ENCODE data around the gene GPAT2.

DNA sequence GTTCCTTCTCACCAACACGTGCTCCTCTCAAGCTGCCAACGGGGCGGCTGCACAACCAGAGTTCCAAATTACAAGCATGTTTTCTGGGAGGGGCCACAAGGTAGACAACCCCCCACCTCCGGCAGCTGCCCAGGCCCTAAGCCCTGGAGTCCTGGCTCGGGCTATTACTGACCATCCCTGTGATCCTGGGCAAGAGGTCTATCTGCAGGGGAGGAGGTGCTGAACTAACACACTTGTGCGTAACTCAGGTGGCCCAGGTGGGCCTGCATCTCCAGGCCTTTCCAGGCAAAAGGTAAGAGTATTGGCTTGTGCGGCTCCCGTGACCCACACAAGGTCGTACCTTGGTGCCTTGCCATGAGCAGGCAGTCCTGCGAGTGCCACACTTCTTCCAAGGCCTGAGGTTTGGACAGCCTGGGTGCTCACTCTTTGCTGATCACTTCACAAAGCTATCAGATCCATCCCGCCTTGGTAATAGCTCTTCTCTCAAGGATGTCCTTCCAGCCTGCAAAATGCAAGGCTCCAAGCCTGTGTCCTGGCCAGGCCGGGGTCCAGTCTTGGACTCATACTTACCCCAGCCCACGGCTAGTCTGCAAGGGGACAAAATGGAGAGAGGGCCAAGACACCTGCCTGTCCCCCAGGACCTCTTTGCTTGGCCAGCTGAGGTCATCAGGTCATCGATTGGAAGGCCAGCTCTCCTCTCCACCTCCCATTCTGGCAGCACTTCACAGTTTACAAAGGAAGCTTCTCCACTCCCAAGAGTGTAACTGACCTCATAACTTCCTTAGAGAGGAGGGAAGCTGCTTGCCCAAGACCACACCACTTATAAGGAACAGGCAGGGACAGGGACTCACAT is 47.7 kb upstream of the GPAT2 start:
- TF ChIP-seq, protein P1, sequence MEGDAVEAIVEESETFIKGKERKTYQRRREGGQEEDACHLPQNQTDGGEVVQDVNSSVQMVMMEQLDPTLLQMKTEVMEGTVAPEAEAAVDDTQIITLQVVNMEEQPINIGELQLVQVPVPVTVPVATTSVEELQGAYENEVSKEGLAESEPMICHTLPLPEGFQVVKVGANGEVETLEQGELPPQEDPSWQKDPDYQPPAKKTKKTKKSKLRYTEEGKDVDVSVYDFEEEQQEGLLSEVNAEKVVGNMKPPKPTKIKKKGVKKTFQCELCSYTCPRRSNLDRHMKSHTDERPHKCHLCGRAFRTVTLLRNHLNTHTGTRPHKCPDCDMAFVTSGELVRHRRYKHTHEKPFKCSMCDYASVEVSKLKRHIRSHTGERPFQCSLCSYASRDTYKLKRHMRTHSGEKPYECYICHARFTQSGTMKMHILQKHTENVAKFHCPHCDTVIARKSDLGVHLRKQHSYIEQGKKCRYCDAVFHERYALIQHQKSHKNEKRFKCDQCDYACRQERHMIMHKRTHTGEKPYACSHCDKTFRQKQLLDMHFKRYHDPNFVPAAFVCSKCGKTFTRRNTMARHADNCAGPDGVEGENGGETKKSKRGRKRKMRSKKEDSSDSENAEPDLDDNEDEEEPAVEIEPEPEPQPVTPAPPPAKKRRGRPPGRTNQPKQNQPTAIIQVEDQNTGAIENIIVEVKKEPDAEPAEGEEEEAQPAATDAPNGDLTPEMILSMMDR (IDR thresholded peaks at IDR 0.05), result no peak
- TF ChIP-seq POLR2A (IDR thresholded peaks at IDR 0.05), result no peak
